Esophagus squamous epithelium (tissue), 5 donors: ENCODE measurements around the gene GNG13. TPM values are rescaled to one million over a fixed set of nuclear protein-coding genes. Genes with fewer than 3 reads are reported as not detected.
"Not testable (repeated sequence)": the region's sequence is repeated elsewhere in the genome, so short reads cannot be mapped to it uniquely, and the experiment has no call there.

Experiments used
- DNase-seq: peaks from one replicate; lab custom pipeline; 2025; lab: John Stamatoyannopoulos, UW
- H3K27ac ChIP-seq, 4 donors: fragments of 200-600 bp; sonication (generic); one replicate each; pipeline ENCODE4 v1.5.1; 2016 to 2019; ENCODE audit warnings: mild to moderate bottlenecking in 1 of 4
- H3K27me3 ChIP-seq, 4 donors: fragments of 200-600 bp; sonication (generic); 1 replicate in 3 of 4; 2 replicates in 1 of 4; pipeline versions ENCODE4 v1.5.1 to v1.6.0; 2017 to 2021; ENCODE audit warnings: antibody characterized with exemption in 1 of 4
- H3K36me3 ChIP-seq, 3 donors: fragments of 200-600 bp; sonication (generic); one replicate each; pipeline ENCODE4 v1.5.1; 2016 to 2019
- H3K4me1 ChIP-seq, 3 donors: fragments of 200-600 bp; sonication (generic); one replicate each; pipeline ENCODE4 v1.5.1; 2017 to 2019
- H3K4me3 ChIP-seq, 4 donors: fragments of 200-600 bp; sonication (generic); 1 replicate in 3 of 4; 2 replicates in 1 of 4; pipeline ENCODE4 v1.5.1; 2016 to 2019; ENCODE audit warnings: mild to moderate bottlenecking in 2 of 4, moderate library complexity in 1 of 4
- H3K9me3 ChIP-seq, 3 donors: fragments of 200-600 bp; sonication (generic); one replicate each; pipeline ENCODE4 v1.5.1; 2016 to 2019
- CTCF ChIP-seq, 6 experiments: fragments of 450-650 bp in 4 of 6; fragments of 200-600 bp in 2 of 6; sonication (generic) in 2 of 6; IDR thresholded peaks; one replicate each; pipeline ENCODE4 v1.5.1; 2016 to 2019; ENCODE audit warnings: antibody characterized with exemption in 6 of 6, mild to moderate bottlenecking in 4 of 6, moderate library complexity in 4 of 6
- POLR2A ChIP-seq, 4 donors: fragments of 450-650 bp; IDR thresholded peaks; one replicate each; pipeline ENCODE4 v1.6.1; 2017; ENCODE audit warnings: antibody characterized with exemption in 4 of 4, mild to moderate bottlenecking in 4 of 4, moderate library complexity in 3 of 4
- whole genome bisulfite sequencing, 2 donors: methylation state at CpG; one replicate each; pipeline ENCODE4 v1.1.5; 2018; 5-methylcytosine and 5-hydroxymethylcytosine counted together
- intact Hi-C: fragments of 100-400 bp; cut with DNase I; formaldehyde crosslinking; loops from one replicate; pipeline ENCODE4 v1.15.0; 2022
- total RNA-seq, 4 donors: library from RNA; depleted of rRNA; stranded (reverse); fragments of >200 nt; gene quantifications; one replicate each; pipeline ENCODE4 v1.1.0, GENCODE V29; 2016
- donor health status: DM: yes; HTN: yes; CAD: no.

Gene GNG13
- total RNA-seq, 4 donors from 2014 or later = not detected

GRCh38 chr16:841455-842060 lies 41.0 kb upstream of the GNG13 start:
- TF ChIP-seq CTCF (IDR thresholded peaks at IDR 0.05) = no peak
- H3K9me3 ChIP-seq = peaks cover 0 to 7% (median 4%) of the 10 kb centered on the region in 3 donors
- no peak overlapping the region for H3K4me3 ChIP-seq
- H3K27ac ChIP-seq = no peak overlapping the region
- 59 to 71% methylated on average over 7 to 8 of the region's 27 CpGs for WGBS, 2 donors
- H3K27me3 ChIP-seq = peaks cover 0 to 43% (median 0%) of the 10 kb centered on the region in 4 donors
- H3K36me3 ChIP-seq = no peaks in the 10 kb centered on the region
- intact Hi-C loops = no loop called here
- no peaks in the 10 kb centered on the region for H3K4me1 ChIP-seq
- DNase-seq = no peak

- no peak for DNase-seq
- Histone ChIP-seq H3K4me1 (no peaks in the 10 kb centered on the region), H3K27ac (no peak overlapping the region), H3K36me3 (no peaks in the 10 kb centered on the region), H3K9me3 (peaks cover 0 to 15% (median 11%) of the 10 kb centered on the region in 3 donors), H3K27me3 (peaks cover 0 to 43% (median 0%) of the 10 kb centered on the region in 4 donors), H3K4me3 (no peak overlapping the region)
- 40% methylated on average over 1 to 2 of the region's 34 CpGs for WGBS, 2 donors
- TF ChIP-seq POLR2A (IDR thresholded peaks at IDR 0.05) (no peak), CTCF (IDR thresholded peaks at IDR 0.05) (no peak)
- intact Hi-C loops = no loop called here
These were observed 40.3 kb upstream of the GNG13 start for GRCh38 chr16:840561-841454.

GRCh38 chr16:839643-840408 lies 39.3 kb upstream of the GNG13 start:
- Histone ChIP-seq H3K27me3 (peaks cover 0 to 43% (median 0%) of the 10 kb centered on the region in 4 donors), H3K4me1 (no peaks in the 10 kb centered on the region), H3K27ac (no peak overlapping the region), H3K4me3 (no peak overlapping the region), H3K36me3 (no peaks in the 10 kb centered on the region), H3K9me3 (peaks cover 0 to 24% (median 15%) of the 10 kb centered on the region in 3 donors)
- TF ChIP-seq POLR2A (IDR thresholded peaks at IDR 0.05) (no peak), CTCF (IDR thresholded peaks at IDR 0.05) (no peak)
- DNase-seq = no peak
- intact Hi-C loops = no loop called here
- 47 to 62% methylated on average over 3 to 7 of the region's 24 CpGs for WGBS, 2 donors

GRCh38 chr16:838741-839140 lies 38.2 kb upstream of the GNG13 start:
- DNase-seq = no peak
- 67 to 83% methylated on average over 1 to 14 of the region's 14 CpGs for WGBS, 2 donors
- intact Hi-C loops = no loop called here
- Histone ChIP-seq H3K27ac (no peak overlapping the region), H3K36me3 (no peaks in the 10 kb centered on the region), H3K27me3 (peaks cover 0 to 43% (median 0%) of the 10 kb centered on the region in 4 donors), H3K9me3 (peaks cover 0 to 24% (median 15%) of the 10 kb centered on the region in 3 donors), H3K4me1 (no peaks in the 10 kb centered on the region), H3K4me3 (no peak overlapping the region)
- no peak for TF ChIP-seq CTCF (IDR thresholded peaks at IDR 0.05)
- no peak for TF ChIP-seq POLR2A (IDR thresholded peaks at IDR 0.05)

GRCh38 chr16:836822-837221 lies 36.3 kb upstream of the GNG13 start:
- H3K4me3 ChIP-seq, intact Hi-C loops, DNase-seq, H3K36me3 ChIP-seq, H3K4me1 ChIP-seq, H3K27ac ChIP-seq: not testable (repeated sequence)
- Histone ChIP-seq H3K27me3 (peaks cover 0 to 39% (median 0%) of the 10 kb centered on the region in 4 donors), H3K9me3 (peaks cover 0 to 24% (median 15%) of the 10 kb centered on the region in 3 donors)
- WGBS, 2 donors = 74 to 87% methylated on average over 3 of the region's 3 CpGs
